IMR-90 (cell line): Measurements from ENCODE around the gene ITGB1BP2. TPM values are rescaled to one million over a fixed set of nuclear protein-coding genes. Genes with fewer than 3 reads are reported as not detected.

Experiments used
- ATAC-seq: fragments of 200-7000 bp; cut with Tn5 transposase; 2 replicates; pipeline ENCODE4 v1.9.1; 2020; ENCODE audit warnings: low read depth, mild to moderate bottlenecking, moderate library complexity
- BruUV-seq: library from RNA; stranded (reverse); fragments of 400-500 nt; replicated peaks from 2 replicates; lab custom pipeline; 2021; lab: Mats Ljungman, UMichigan
- CTCF ChIA-PET: fragments of 300-600 bp; formaldehyde crosslinking; extraction: SDS; loops from one replicate; lab custom pipeline; 2021; ENCODE audit warnings: antibody characterized with exemption; lab: Yijun Ruan, JAX
- POLR2A ChIA-PET: fragments of 300-600 bp; sonication (Branson Sonifier 250); formaldehyde crosslinking; loops from one replicate; lab custom pipeline; 2022; ENCODE audit warnings: antibody characterized with exemption; ENCODE audit not compliant: unreplicated experiment; lab: Charles Lee
- DNase-seq: peaks from one replicate; pipeline ENCODE4 v3.0.0; 2013
- H2AFZ ChIP-seq: replicated peaks from 2 replicates; pipeline ENCODE3; 2013; ENCODE audit warnings: low read length, mild to moderate bottlenecking; ENCODE audit not compliant: poor library complexity
- H2AK5ac ChIP-seq: 2 replicates; pipeline ENCODE4 v1.6.1; 2013; ENCODE audit warnings: low read depth, low read length, inconsistent platforms
- H2AK9ac ChIP-seq: replicated peaks from 2 replicates; pipeline ENCODE3; 2013; ENCODE audit warnings: mild to moderate bottlenecking, low read depth, low read length, moderate library complexity; ENCODE audit not compliant: poor library complexity
- H2BK120ac ChIP-seq: 2 replicates; pipeline ENCODE4 v1.6.1; 2013; ENCODE audit warnings: low read depth, low read length, inconsistent platforms
- H2BK15ac ChIP-seq: 3 replicates; pipeline ENCODE4 v1.6.1; 2013; ENCODE audit warnings: low read depth, low read length, inconsistent platforms
- H2BK20ac ChIP-seq: 2 replicates; pipeline ENCODE4 v1.6.1; 2013; ENCODE audit warnings: low read depth, mild to moderate bottlenecking, inconsistent platforms, low read length, moderate library complexity
- H2BK5ac ChIP-seq: 2 replicates; pipeline ENCODE4 v1.6.1; 2013; ENCODE audit warnings: mild to moderate bottlenecking, low read depth, low read length, inconsistent platforms; ENCODE audit not compliant: poor library complexity, severe bottlenecking
- H3K14ac ChIP-seq: replicated peaks from 2 replicates; pipeline ENCODE4 v1.6.1; 2013; ENCODE audit warnings: low read depth, low read length, inconsistent platforms
- H3K18ac ChIP-seq: 2 replicates; pipeline ENCODE4 v1.6.1; 2013; ENCODE audit warnings: low read depth, low read length, control low read depth
- H3K23ac ChIP-seq: 2 replicates; pipeline ENCODE4 v1.6.1; 2013; ENCODE audit warnings: low read depth, low read length, inconsistent platforms
- H3K27ac ChIP-seq: 2 replicates; pipeline ENCODE4 v1.5.1; 2013; ENCODE audit warnings: mild to moderate bottlenecking, control low read depth, low read length; ENCODE audit not compliant: insufficient read depth
- H3K27me3 ChIP-seq: 2 replicates; pipeline ENCODE4 v1.6.1; 2013; ENCODE audit warnings: low read length; ENCODE audit not compliant: control insufficient read depth, insufficient read depth
- H3K36me3 ChIP-seq: 2 replicates; pipeline ENCODE4 v1.6.1; 2013; ENCODE audit warnings: low read length, mixed read lengths; ENCODE audit not compliant: control insufficient read depth, insufficient read depth
- H3K4ac ChIP-seq: 2 replicates; pipeline ENCODE4 v1.6.1; 2013; ENCODE audit warnings: low read depth, low read length, inconsistent platforms
- H3K4me1 ChIP-seq: 2 replicates; pipeline ENCODE4 v1.6.1; 2013; ENCODE audit warnings: low read length, mixed read lengths; ENCODE audit not compliant: control insufficient read depth, insufficient read depth
- H3K4me2 ChIP-seq: 2 replicates; pipeline ENCODE4 v1.6.1; 2013; ENCODE audit warnings: low read depth, mild to moderate bottlenecking, control low read depth, low read length, moderate library complexity
- H3K4me3 ChIP-seq: 2 replicates; pipeline ENCODE4 v1.5.1; 2013; ENCODE audit warnings: low read depth, mild to moderate bottlenecking, control low read depth, low read length, moderate library complexity; ENCODE audit not compliant: insufficient read depth
- H3K56ac ChIP-seq: 2 replicates; pipeline ENCODE4 v1.6.1; 2013; ENCODE audit warnings: low read length, inconsistent platforms; ENCODE audit not compliant: insufficient read depth; ENCODE audit errors: extremely low read depth
- H3K79me1 ChIP-seq, 2 experiments: 2 replicates each; pipeline ENCODE4 v1.6.1; 2013; ENCODE audit warnings: low read length in 2 of 2, inconsistent platforms in 1 of 2, low read depth in 1 of 2
- H3K9ac ChIP-seq: 2 replicates; pipeline ENCODE4 v1.6.1; 2013; ENCODE audit warnings: low read depth, low read length, control low read depth
- H3K9me1 ChIP-seq: 2 replicates; pipeline ENCODE4 v1.6.1; 2013; ENCODE audit warnings: low read length, inconsistent platforms; ENCODE audit not compliant: insufficient read depth
- H3K9me3 ChIP-seq: 2 replicates; pipeline ENCODE4 v1.6.1; 2013; ENCODE audit warnings: low read length; ENCODE audit not compliant: control insufficient read depth, insufficient read depth
- H4K20me1 ChIP-seq: 2 replicates; pipeline ENCODE4 v1.6.1; 2013; ENCODE audit warnings: low read length, inconsistent platforms; ENCODE audit not compliant: insufficient read depth
- H4K5ac ChIP-seq: 2 replicates; pipeline ENCODE4 v1.6.1; 2013; ENCODE audit warnings: mild to moderate bottlenecking, low read depth, low read length, control low read depth
- H4K8ac ChIP-seq, 2 experiments: 2 replicates each; pipeline ENCODE4 v1.6.1; 2013; ENCODE audit warnings: low read depth in 2 of 2, low read length in 2 of 2, control low read depth in 1 of 2, inconsistent platforms in 1 of 2
- H4K91ac ChIP-seq: 2 replicates; pipeline ENCODE4 v1.6.1; 2013; ENCODE audit warnings: low read depth, low read length, inconsistent platforms; ENCODE audit not compliant: insufficient read depth
- BHLHE40 ChIP-seq: fragments of 150-350 bp; IDR thresholded peaks from 2 replicates; pipeline ENCODE4 v1.6.1; 2016; ENCODE audit warnings: mild to moderate bottlenecking, low read depth, low read length
- CEBPB ChIP-seq: IDR thresholded peaks from 2 replicates; pipeline ENCODE4 v1.6.1; 2012; ENCODE audit warnings: low read depth, low read length, improper control_type of control experiment
- CHD1 ChIP-seq: IDR thresholded peaks from 2 replicates; pipeline ENCODE4 v1.6.1; 2012; ENCODE audit warnings: low read depth, low read length, improper control_type of control experiment
- ELK1 ChIP-seq: fragments of 150-350 bp; IDR thresholded peaks from 2 replicates; pipeline ENCODE4 v1.6.1; 2016; ENCODE audit warnings: low read depth, mild to moderate bottlenecking, low read length, moderate library complexity, borderline replicate concordance
- FOS ChIP-seq: fragments of 150-350 bp; IDR thresholded peaks from 2 replicates; pipeline ENCODE4 v1.6.1; 2016; ENCODE audit warnings: low read depth, low read length
- MAFK ChIP-seq: IDR thresholded peaks from 2 replicates; pipeline ENCODE4 v1.6.1; 2012; ENCODE audit warnings: low read depth, low read length, improper control_type of control experiment
- MAZ ChIP-seq: IDR thresholded peaks from 2 replicates; pipeline ENCODE4 v1.6.1; 2012; ENCODE audit warnings: low read depth, mild to moderate bottlenecking, low read length, improper control_type of control experiment, moderate library complexity, borderline replicate concordance
- MXI1 ChIP-seq: IDR thresholded peaks from 2 replicates; pipeline ENCODE4 v1.6.1; 2012; ENCODE audit warnings: low read depth, mild to moderate bottlenecking, low read length, moderate library complexity, borderline replicate concordance
- POLR2A ChIP-seq: IDR thresholded peaks from 2 replicates; pipeline ENCODE4 v1.6.1; 2012; ENCODE audit warnings: mild to moderate bottlenecking, low read depth, low read length
- RAD21 ChIP-seq: IDR thresholded peaks from 2 replicates; pipeline ENCODE4 v1.6.1; 2012; ENCODE audit warnings: low read length, improper control_type of control experiment
- RCOR1 ChIP-seq: IDR thresholded peaks from 2 replicates; pipeline ENCODE4 v1.6.1; 2012; ENCODE audit warnings: mild to moderate bottlenecking, low read length, improper control_type of control experiment; ENCODE audit not compliant: insufficient replicate concordance
- RFX5 ChIP-seq: IDR thresholded peaks from 2 replicates; pipeline ENCODE4 v1.8.0; 2012; ENCODE audit warnings: low read depth, mild to moderate bottlenecking, low read length, moderate library complexity
- SMC3 ChIP-seq: fragments of 150-350 bp; IDR thresholded peaks from 2 replicates; pipeline ENCODE4 v1.6.1; 2016; ENCODE audit warnings: low read depth, mild to moderate bottlenecking, antibody characterized with exemption, low read length, moderate library complexity
- WGBS, 2 experiments: methylation state at CpG; one replicate each; pipeline versions ENCODE4 v1.1.5 to v1.1.7; 2013; ENCODE audit warnings: missing lambda C conversion rate in 2 of 2; ENCODE audit not compliant: insufficient read length in 1 of 2; ENCODE audit errors: extremely low coverage in 2 of 2; 5-methylcytosine and 5-hydroxymethylcytosine counted together
- dilution Hi-C: fragments of 300-500 bp; cut with HindIII; formaldehyde crosslinking; loops from one replicate; pipeline ENCODE4 v1.14.3; 2018; ENCODE audit warnings: low sequenced_read_pairs; ENCODE audit not compliant: unreplicated experiment
- in situ Hi-C: fragments of 300-500 bp; cut with MboI; formaldehyde crosslinking; loops from 3 replicates; pipeline ENCODE4 v1.14.3; 2019; ENCODE audit warnings: low sequenced_read_pairs, inconsistent platforms, mixed read lengths
- intact Hi-C: fragments of 100-400 bp; cut with micrococcal nuclease; formaldehyde crosslinking; loops from 2 replicates; pipeline ENCODE4 v1.10.0; 2022
- polyA plus RNA-seq, 3 experiments: library from polyadenylated mRNA; depleted of rRNA; stranded (reverse); fragments of >200 nt; gene quantifications; 2 replicates each; pipeline ENCODE4 v1.2.3, GENCODE V29; 2012; ENCODE audit warnings: low replicate concordance in 1 of 3
- total RNA-seq: library from RNA; depleted of rRNA; stranded (reverse); fragments of >200 nt; gene quantifications from 2 replicates; pipeline ENCODE4 v1.2.3, GENCODE V29; 2012
- TF ChIP-seq, protein P1 (sequence below): conservative IDR thresholded peaks from 2 replicates; pipeline ENCODE4 v1.5.1; 2012; ENCODE audit warnings: mild to moderate bottlenecking, low read depth, low read length, improper control_type of control experiment

ITGB1BP2 gene
- total and polyA plus RNA-seq, 2 of the 4 experiments (the other 2 are of a cell fraction) = 3.0 to 3.5 TPM

DNA sequence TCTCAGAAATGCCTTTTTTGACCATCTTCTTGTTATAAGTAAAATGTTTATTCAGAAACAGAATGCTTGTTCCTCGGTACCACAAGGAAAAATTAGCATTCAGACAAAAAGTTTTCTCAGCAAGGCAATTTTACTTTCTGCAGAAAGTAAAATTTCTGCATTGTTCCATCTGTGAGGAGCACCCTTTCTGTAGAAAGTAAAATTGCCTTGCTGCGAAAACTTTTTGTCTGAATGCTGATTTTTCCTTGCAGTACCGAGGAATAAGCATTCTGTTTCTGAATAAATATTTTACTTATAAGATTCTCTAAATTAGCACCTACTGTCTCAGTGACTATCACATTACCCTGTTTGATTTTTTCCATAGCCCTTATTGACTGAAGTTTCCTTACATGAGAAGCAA is 24.8 kb downstream of the ITGB1BP2 start:
- Histone ChIP-seq H3K4ac (no peak overlapping the region), H3K9me3 (0 out of 2 replicates have a peak, but pooled peaks cover 3% of the 10 kb centered on the region), H3K27ac (no peak overlapping the region), H2AK9ac (no peak overlapping the region), H2AFZ (no peak overlapping the region), H4K20me1 (no peaks in the 10 kb centered on the region), H3K36me3 (0 out of 2 replicates have a peak, but pooled peaks cover 2% of the 10 kb centered on the region), H3K79me1 (no peaks in the 10 kb centered on the region), H2BK5ac (no peak overlapping the region), H2BK20ac (no peak overlapping the region), H2BK15ac (no peak overlapping the region), H4K8ac (no peak overlapping the region), H2BK120ac (no peak overlapping the region), H3K56ac (no peak overlapping the region), H3K4me3 (no peak overlapping the region), H3K18ac (no peak overlapping the region), H4K5ac (no peak overlapping the region), H3K9me1 (no peaks in the 10 kb centered on the region), H4K91ac (no peak overlapping the region), H3K9ac (no peak overlapping the region), H3K27me3 (no peaks in the 10 kb centered on the region), H3K23ac (no peak overlapping the region), H3K4me2 (no peak overlapping the region), H3K4me1 (no peaks in the 10 kb centered on the region), H2AK5ac (no peak overlapping the region), H3K14ac (no peak overlapping the region)
- DNase-seq (no peak), ATAC-seq (no peak)
- ChIA-PET CTCF (no interaction called here), POLR2A (no interaction called here)
- intact Hi-C loops (no loop called here), dilution Hi-C loops (no loop called here), in situ Hi-C loops (no loop called here)
- whole genome bisulfite sequencing, 2 experiments = no CpG with 5 or more reads among the region's 3 CpGs
- TF ChIP-seq MAFK (no peak), RFX5 (no peak), BHLHE40 (no peak), MXI1 (no peak), FOS (no peak), SMC3 (no peak), RAD21 (no peak), RCOR1 (no peak), CEBPB (no peak), ELK1 (no peak), CHD1 (no peak), POLR2A (no peak), MAZ (no peak)
- TF ChIP-seq, protein P1, sequence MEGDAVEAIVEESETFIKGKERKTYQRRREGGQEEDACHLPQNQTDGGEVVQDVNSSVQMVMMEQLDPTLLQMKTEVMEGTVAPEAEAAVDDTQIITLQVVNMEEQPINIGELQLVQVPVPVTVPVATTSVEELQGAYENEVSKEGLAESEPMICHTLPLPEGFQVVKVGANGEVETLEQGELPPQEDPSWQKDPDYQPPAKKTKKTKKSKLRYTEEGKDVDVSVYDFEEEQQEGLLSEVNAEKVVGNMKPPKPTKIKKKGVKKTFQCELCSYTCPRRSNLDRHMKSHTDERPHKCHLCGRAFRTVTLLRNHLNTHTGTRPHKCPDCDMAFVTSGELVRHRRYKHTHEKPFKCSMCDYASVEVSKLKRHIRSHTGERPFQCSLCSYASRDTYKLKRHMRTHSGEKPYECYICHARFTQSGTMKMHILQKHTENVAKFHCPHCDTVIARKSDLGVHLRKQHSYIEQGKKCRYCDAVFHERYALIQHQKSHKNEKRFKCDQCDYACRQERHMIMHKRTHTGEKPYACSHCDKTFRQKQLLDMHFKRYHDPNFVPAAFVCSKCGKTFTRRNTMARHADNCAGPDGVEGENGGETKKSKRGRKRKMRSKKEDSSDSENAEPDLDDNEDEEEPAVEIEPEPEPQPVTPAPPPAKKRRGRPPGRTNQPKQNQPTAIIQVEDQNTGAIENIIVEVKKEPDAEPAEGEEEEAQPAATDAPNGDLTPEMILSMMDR = no peak
- no TSS peak for BruUV-seq
